Esophagus squamous epithelium (tissue), 5 donors: ENCODE data around the gene GRB7. TPM values are rescaled to one million over a fixed set of nuclear protein-coding genes. Genes with fewer than 3 reads are reported as not detected.
A peak's percentile ranks its signal among the peaks of the same experiment; 100 is the strongest.

Experiments
- DNase-seq: peaks from one replicate; lab custom pipeline; 2025; lab: John Stamatoyannopoulos, UW
- H3K27ac ChIP-seq, 4 donors: fragments of 200-600 bp; sonication (generic); one replicate each; pipeline ENCODE4 v1.5.1; 2016 to 2019; ENCODE audit warnings: mild to moderate bottlenecking in 1 of 4
- H3K27me3 ChIP-seq, 4 donors: fragments of 200-600 bp; sonication (generic); 1 replicate in 3 of 4; 2 replicates in 1 of 4; pipeline versions ENCODE4 v1.5.1 to v1.6.0; 2017 to 2021; ENCODE audit warnings: antibody characterized with exemption in 1 of 4
- H3K36me3 ChIP-seq, 3 donors: fragments of 200-600 bp; sonication (generic); one replicate each; pipeline ENCODE4 v1.5.1; 2016 to 2019
- H3K4me1 ChIP-seq, 3 donors: fragments of 200-600 bp; sonication (generic); one replicate each; pipeline ENCODE4 v1.5.1; 2017 to 2019
- H3K4me3 ChIP-seq, 4 donors: fragments of 200-600 bp; sonication (generic); 1 replicate in 3 of 4; 2 replicates in 1 of 4; pipeline ENCODE4 v1.5.1; 2016 to 2019; ENCODE audit warnings: mild to moderate bottlenecking in 2 of 4, moderate library complexity in 1 of 4
- H3K9me3 ChIP-seq, 3 donors: fragments of 200-600 bp; sonication (generic); one replicate each; pipeline ENCODE4 v1.5.1; 2016 to 2019
- POLR2A ChIP-seq, 4 donors: fragments of 450-650 bp; IDR thresholded peaks; one replicate each; pipeline ENCODE4 v1.6.1; 2017; ENCODE audit warnings: antibody characterized with exemption in 4 of 4, mild to moderate bottlenecking in 4 of 4, moderate library complexity in 3 of 4
- WGBS, 2 donors: methylation state at CpG; one replicate each; pipeline ENCODE4 v1.1.5; 2018; 5-methylcytosine and 5-hydroxymethylcytosine counted together
- intact Hi-C: fragments of 100-400 bp; cut with DNase I; formaldehyde crosslinking; loops from one replicate; pipeline ENCODE4 v1.15.0; 2022
- total RNA-seq, 4 donors: library from RNA; depleted of rRNA; stranded (reverse); fragments of >200 nt; gene quantifications; one replicate each; pipeline ENCODE4 v1.1.0, GENCODE V29; 2016
- TF ChIP-seq, protein P1 (sequence below), 6 experiments: fragments of 450-650 bp in 4 of 6; fragments of 200-600 bp in 2 of 6; sonication (generic) in 2 of 6; IDR thresholded peaks; one replicate each; pipeline ENCODE4 v1.5.1; 2016 to 2019; ENCODE audit warnings: antibody characterized with exemption in 6 of 6, mild to moderate bottlenecking in 4 of 6, moderate library complexity in 4 of 6
- donor health status: DM: yes; HTN: yes; CAD: no.

The GRB7 gene
- total RNA-seq, 4 donors from 2014 or later = 25.1 to 62.1 (median 55.9) TPM

DNA sequence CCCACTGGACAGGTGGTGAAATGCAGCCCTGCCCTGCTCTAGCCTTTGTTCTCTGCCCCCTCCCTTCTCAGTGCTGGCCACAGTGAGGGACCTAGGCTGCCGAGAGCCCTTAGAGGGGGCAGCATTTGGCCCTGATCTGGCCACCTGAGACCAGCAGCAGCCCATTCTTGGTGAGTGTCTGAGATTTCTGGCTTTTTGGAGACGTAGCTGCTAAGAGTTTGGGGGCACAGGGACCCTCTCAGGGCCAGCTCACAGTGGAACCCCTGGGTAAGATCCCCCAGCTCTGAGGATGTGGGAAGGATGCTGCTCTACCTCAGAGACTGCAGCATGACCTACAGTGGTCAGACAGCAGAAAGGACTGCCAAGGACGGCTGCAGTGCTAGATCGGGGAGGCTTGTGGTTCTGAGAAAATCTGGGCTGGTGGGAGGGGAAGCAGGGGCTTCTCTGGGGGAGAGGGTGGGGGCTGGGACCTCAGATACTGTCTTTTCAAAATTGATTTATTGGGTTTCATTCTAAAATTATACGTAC, 13.3 kb downstream of the GRB7 start:
- TF ChIP-seq, protein P1, sequence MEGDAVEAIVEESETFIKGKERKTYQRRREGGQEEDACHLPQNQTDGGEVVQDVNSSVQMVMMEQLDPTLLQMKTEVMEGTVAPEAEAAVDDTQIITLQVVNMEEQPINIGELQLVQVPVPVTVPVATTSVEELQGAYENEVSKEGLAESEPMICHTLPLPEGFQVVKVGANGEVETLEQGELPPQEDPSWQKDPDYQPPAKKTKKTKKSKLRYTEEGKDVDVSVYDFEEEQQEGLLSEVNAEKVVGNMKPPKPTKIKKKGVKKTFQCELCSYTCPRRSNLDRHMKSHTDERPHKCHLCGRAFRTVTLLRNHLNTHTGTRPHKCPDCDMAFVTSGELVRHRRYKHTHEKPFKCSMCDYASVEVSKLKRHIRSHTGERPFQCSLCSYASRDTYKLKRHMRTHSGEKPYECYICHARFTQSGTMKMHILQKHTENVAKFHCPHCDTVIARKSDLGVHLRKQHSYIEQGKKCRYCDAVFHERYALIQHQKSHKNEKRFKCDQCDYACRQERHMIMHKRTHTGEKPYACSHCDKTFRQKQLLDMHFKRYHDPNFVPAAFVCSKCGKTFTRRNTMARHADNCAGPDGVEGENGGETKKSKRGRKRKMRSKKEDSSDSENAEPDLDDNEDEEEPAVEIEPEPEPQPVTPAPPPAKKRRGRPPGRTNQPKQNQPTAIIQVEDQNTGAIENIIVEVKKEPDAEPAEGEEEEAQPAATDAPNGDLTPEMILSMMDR (IDR thresholded peaks at IDR 0.05) = no peak
- no peak for TF ChIP-seq POLR2A (IDR thresholded peaks at IDR 0.05)
- Histone ChIP-seq H3K4me3 (no peak overlapping the region), H3K36me3 (peaks cover 0 to 23% (median 8%) of the 10 kb centered on the region in 3 donors), H3K4me1 (peaks cover 20 to 44% (median 22%) of the 10 kb centered on the region in 3 donors), H3K9me3 (no peaks in the 10 kb centered on the region), H3K27me3 (no peaks in the 10 kb centered on the region), H3K27ac (no peak overlapping the region)
- WGBS, 2 donors = 46 to 51% methylated on average over 2 to 3 of the region's 5 CpGs
- intact Hi-C loops = no loop called here
- no peak for DNase-seq

DNA sequence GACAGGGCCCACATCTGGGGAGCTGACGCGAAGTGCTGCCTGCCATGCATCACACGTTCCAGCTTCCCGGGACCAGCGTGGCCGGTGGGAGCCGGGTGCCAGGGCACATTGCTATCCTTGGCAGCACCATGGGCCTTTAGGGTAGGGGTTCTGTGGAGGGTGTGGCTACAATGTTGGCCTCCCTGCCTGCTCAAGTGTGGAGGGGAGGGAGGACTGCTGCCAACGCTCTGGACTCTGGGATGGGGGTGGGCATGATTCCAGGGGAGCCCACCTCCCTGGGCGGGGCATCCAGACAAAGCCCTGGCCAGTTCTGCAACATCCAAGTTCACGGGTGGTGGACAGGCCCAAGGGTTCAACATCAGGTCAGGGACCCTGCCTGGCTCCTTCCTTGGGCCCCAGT, 13.9 kb downstream of the GRB7 start:
- no peak overlapping the region for H3K4me3 ChIP-seq

DNA sequence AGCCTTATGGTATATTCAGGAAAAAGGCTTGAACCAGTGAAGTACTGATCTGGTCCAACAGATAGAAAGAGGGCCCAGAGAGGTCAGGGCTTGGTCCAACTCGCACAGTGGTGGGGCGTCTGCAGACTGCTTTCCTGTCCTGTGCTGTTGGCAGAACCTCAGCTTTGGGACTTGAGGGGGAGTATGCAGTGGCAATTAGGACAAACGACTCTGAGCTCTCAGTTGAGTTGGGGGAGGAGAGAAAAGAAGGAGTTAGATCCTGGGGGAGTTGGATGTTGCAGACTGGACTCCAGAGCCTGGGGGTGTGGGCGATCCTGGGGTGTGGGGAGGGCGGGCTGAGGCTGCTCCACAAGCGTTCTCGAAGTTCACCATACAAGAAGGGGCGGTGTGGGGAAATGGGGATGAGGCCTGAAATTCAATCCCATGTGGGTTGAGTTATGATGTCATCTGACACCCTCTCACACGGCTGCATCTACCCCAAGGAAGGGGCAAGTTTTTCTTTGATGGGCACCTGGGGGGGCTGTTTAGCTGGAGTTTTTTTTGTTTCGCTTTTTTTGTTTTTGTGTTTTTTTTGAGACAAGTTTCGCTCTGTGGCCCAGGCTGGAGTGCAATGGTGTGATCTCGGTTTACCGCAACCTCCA, 14.6 kb downstream of the GRB7 start:
- Histone ChIP-seq H3K4me1 (peaks cover 20 to 45% (median 22%) of the 10 kb centered on the region in 3 donors), H3K9me3 (no peaks in the 10 kb centered on the region), H3K36me3 (peaks cover 0 to 10% (median under 1%) of the 10 kb centered on the region in 3 donors), H3K27ac (no peak overlapping the region), H3K4me3 (no peak overlapping the region), H3K27me3 (no peaks in the 10 kb centered on the region)
- no peak for DNase-seq
- intact Hi-C loops = no loop called here
- WGBS, 2 donors = 78 to 82% methylated on average over 10 to 13 of the region's 13 CpGs
- TF ChIP-seq, protein P1 (IDR thresholded peaks at IDR 0.05) = no peak
- no peak for TF ChIP-seq POLR2A (IDR thresholded peaks at IDR 0.05)

More for the DNA sequence above, 13.9 kb downstream of the GRB7 start:
- H3K9me3 ChIP-seq = no peaks in the 10 kb centered on the region
- intact Hi-C loops = no loop called here
- TF ChIP-seq, protein P1 (IDR thresholded peaks at IDR 0.05) = no peak
- TF ChIP-seq POLR2A (IDR thresholded peaks at IDR 0.05) = no peak
- H3K4me1 ChIP-seq = peaks cover 20 to 45% (median 22%) of the 10 kb centered on the region in 3 donors
- no peaks in the 10 kb centered on the region for H3K27me3 ChIP-seq
- 47 to 61% methylated on average over 4 to 9 of the region's 10 CpGs for WGBS, 2 donors
- H3K27ac ChIP-seq = no peak overlapping the region
- peaks cover 0 to 17% (median 7%) of the 10 kb centered on the region in 3 donors for H3K36me3 ChIP-seq
- DNase-seq = no peak

DNA sequence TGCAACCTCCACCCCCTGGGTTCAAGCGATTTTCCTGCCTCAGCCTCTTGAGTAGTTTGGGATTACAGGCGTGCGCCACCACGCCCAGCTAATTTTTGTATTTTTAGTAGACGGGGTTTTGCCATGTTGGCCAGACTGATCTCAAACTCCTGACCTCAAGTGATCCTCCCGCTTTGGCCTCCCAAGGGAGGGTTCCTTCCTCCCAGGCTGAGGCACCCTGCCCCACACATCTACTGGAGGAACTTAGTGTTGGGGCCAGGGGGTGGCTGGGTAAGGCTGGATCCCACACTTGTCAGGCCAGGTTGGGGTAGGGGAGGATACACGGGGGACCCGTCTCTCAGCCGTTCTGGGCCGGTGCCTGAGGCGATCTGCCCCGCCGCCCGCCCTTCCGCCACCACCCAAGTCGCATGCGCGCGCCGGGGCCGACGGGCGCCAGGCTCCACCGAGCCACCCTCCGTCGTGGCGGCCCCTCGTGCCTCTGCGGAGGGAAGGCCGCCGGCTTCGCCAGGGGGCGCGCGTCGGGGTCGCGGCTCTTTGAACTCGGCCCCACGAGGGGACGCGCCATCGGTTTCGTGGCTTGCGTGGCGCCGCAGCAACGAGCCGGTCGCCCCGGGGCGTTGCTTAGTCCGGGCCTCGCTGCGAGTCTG, 15.9 kb downstream of the GRB7 start:
- intact Hi-C loops = no loop called here
- TF ChIP-seq, protein P1 (IDR thresholded peaks at IDR 0.05) = no peak
- TF ChIP-seq POLR2A (IDR thresholded peaks at IDR 0.05) = peak in 2 of 4 donors; percentile 24 to 47
- WGBS, 2 donors = 20 to 47% methylated on average over 3 to 13 of the region's 55 CpGs
- DNase-seq = no peak
- peak overlapping the region; percentile 40 to 85 (median 73) for H3K4me3 ChIP-seq
- peak overlapping the region; percentile 83 to 95 (median 92) for H3K27ac ChIP-seq
- H3K36me3 ChIP-seq = no peaks in the 10 kb centered on the region
- no peaks in the 10 kb centered on the region for H3K27me3 ChIP-seq
- H3K4me1 ChIP-seq = peaks cover 20 to 45% (median 22%) of the 10 kb centered on the region in 3 donors
- H3K9me3 ChIP-seq = no peaks in the 10 kb centered on the region
